GM19035 (cell line): ENCODE data around the gene ZDHHC14.
"Not testable (repeated sequence)": the region's sequence is repeated elsewhere in the genome, so short reads cannot be mapped to it uniquely, and the experiment has no call there.

Experiments used
- ATAC-seq: cut with Tn5 transposase; IDR thresholded peaks from one replicate; pipeline ENCODE4 v1.9.1; 2021; ENCODE audit not compliant: unreplicated experiment

Gene ZDHHC14

GRCh38 chr6:157548635-157549467 is 167.9 kb downstream of the ZDHHC14 start:
- no peak for ATAC-seq

GRCh38 chr6:157549468-157549745 is 168.4 kb downstream of the ZDHHC14 start:
- ATAC-seq, result no peak

GRCh38 chr6:157550114-157550989 is 169.4 kb downstream of the ZDHHC14 start:
- no peak for ATAC-seq

- no peak for ATAC-seq
These were observed 170.2 kb downstream of the ZDHHC14 start for GRCh38 chr6:157551041-157551832.

GRCh38 chr6:157552081-157552747 is 171.2 kb downstream of the ZDHHC14 start:
- ATAC-seq, result no peak

GRCh38 chr6:157552820-157553485 is 172.0 kb downstream of the ZDHHC14 start:
- no peak for ATAC-seq

- no peak for ATAC-seq
These were observed 173.8 kb downstream of the ZDHHC14 start for GRCh38 chr6:157554747-157555146.

GRCh38 chr6:157555455-157556143 is 174.6 kb downstream of the ZDHHC14 start:
- ATAC-seq, result no peak

GRCh38 chr6:157556144-157556645 is 175.2 kb downstream of the ZDHHC14 start:
- no peak for ATAC-seq

GRCh38 chr6:157556671-157557430 is 175.9 kb downstream of the ZDHHC14 start:
- no peak for ATAC-seq

- ATAC-seq, result peak; percentile 45
These were observed 176.6 kb downstream of the ZDHHC14 start for GRCh38 chr6:157557559-157557958.

GRCh38 chr6:157558049-157558448 is 177.1 kb downstream of the ZDHHC14 start:
- no peak for ATAC-seq

- no peak for ATAC-seq
These were observed 177.7 kb downstream of the ZDHHC14 start for GRCh38 chr6:157558487-157559200.

GRCh38 chr6:157559201-157559756 is 178.3 kb downstream of the ZDHHC14 start:
- no peak for ATAC-seq

GRCh38 chr6:157560063-157560462 is 179.1 kb downstream of the ZDHHC14 start:
- not testable (repeated sequence) for ATAC-seq

- ATAC-seq, result no peak
These were observed 179.9 kb downstream of the ZDHHC14 start for GRCh38 chr6:157560691-157561413.

GRCh38 chr6:157561414-157561790 is 180.4 kb downstream of the ZDHHC14 start:
- ATAC-seq, result peak; percentile 38
